NCI-H2081 (cell line): ENCODE data around the gene AP2A2.
"Not testable (repeated sequence)": the region's sequence is repeated elsewhere in the genome, so short reads cannot be mapped to it uniquely, and the experiment has no call there.

Experiments
- DNase-seq, 2 experiments: peaks; one replicate each; lab custom pipeline; 2025; lab: John Stamatoyannopoulos, UW

The AP2A2 gene

DNA sequence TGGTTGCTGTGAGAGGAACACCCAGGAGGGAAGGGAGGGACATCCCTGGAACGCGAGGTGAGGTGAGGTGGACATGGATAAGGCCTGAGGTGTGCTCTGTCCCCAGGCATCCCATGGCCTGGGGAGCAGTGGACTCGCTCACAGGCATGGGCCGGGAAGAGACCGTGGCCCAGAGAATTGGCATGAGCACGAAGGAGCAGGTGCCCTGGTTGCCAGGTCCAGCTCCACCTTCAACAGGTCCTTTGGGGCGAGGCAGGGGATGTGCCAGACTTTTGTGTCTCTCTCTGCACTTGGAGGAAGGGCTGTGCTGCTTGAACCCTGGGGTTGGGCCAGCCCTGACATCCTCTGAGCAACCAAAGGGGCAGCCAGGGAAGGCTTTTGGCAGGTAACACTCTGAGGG lies 89.4 kb downstream of the AP2A2 start:
- no peak for DNase-seq

GRCh38 chr11:1015826-1016545 lies 90.3 kb downstream of the AP2A2 start:
- DNase-seq, result no peak

GRCh38 chr11:1016610-1017126 lies 91.0 kb downstream of the AP2A2 start:
- DNase-seq, result not testable (repeated sequence)

GRCh38 chr11:1017269-1018005 lies 91.8 kb downstream of the AP2A2 start:
- no peak for DNase-seq

DNA sequence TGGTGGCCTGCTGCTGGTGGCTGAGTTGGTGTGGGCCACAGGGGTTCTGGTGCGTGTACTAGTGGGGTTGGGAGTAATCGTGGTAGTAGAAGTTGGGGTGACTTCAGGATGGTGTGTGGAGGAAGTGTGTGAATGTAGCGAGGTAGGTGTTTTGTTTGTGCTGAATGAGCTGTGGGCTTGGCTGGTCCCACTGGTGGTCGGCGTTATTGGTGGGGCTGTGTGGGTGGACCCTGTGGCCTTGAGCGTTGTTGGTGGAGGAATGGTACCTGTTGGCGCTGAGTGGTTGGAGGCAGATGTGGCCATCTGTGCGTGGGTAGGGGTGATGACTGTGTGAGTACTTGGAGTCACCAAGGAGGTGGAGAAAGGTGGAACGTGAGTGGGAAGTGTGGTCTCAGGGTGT lies 92.4 kb downstream of the AP2A2 start:
- no peak for DNase-seq

GRCh38 chr11:1019321-1019910 lies 93.7 kb downstream of the AP2A2 start:
- DNase-seq, result no peak

- DNase-seq, result no peak
These were observed 94.7 kb downstream of the AP2A2 start for GRCh38 chr11:1020211-1020905.

DNA sequence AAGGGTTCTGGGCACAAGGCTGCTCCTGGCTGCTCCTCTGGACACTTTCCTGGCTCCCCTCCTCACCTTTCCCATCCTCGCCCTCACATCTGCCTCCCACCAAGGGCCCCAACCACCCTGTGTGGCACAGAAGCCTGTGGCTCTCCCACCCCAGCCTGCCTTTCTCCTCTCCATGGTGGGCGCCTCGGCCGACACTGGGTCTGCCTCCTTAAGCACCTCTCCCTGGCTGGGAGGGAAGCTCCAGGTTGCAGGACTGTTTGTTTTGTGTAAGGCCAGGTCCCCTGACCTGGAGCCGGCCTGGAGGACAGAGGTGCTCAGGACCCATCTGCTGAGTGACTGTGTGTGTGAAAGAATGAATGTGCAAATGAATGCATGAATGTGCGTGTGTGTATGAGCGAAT lies 96.7 kb downstream of the AP2A2 start:
- no peak for DNase-seq

DNA sequence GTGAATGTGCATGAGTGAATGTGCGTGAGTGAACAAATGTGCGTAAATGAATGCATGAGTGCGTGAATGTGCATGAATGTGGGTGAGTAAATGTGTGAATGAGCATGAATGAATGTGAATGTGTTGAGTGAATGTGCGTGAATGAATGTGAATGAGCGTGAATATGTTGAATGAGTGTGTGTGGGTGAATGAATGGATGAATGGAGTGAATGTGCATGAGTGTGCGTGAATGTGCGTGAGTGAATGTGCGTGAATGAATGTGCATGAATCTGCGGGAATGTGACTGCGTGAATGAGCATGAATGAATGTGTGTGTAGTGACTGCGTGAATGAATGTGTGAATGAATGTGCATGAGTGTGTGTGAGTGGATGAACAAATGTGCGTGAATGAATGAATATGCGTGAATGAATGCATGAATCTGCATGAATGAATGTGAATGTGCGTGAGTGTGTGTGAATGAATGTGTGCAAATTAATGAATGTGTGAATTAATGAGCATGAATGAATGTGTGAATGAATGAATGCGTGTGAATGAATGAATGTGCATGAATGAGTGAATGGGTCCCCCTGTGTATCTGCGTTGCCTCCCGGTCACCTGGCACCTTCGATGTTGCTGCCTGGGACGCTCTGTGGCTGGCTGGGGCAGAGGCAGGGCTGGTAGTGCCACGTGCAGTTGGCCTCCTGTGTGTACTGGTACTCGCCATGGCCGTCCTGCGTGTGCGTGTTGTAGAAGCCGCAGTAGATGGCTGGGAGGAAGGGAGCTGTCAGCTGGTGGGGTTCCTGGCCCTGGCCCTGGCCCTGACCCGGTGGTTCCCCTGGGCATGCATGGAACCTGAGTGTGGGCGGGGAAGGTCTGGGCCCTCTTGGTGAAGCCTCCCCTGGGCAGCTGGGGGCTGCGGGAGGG lies 97.5 kb downstream of the AP2A2 start:
- no peak for DNase-seq

- DNase-seq, result no peak
These were observed 98.3 kb downstream of the AP2A2 start for GRCh38 chr11:1023811-1024596.

GRCh38 chr11:1024597-1025409 lies 99.1 kb downstream of the AP2A2 start:
- no peak for DNase-seq

DNA sequence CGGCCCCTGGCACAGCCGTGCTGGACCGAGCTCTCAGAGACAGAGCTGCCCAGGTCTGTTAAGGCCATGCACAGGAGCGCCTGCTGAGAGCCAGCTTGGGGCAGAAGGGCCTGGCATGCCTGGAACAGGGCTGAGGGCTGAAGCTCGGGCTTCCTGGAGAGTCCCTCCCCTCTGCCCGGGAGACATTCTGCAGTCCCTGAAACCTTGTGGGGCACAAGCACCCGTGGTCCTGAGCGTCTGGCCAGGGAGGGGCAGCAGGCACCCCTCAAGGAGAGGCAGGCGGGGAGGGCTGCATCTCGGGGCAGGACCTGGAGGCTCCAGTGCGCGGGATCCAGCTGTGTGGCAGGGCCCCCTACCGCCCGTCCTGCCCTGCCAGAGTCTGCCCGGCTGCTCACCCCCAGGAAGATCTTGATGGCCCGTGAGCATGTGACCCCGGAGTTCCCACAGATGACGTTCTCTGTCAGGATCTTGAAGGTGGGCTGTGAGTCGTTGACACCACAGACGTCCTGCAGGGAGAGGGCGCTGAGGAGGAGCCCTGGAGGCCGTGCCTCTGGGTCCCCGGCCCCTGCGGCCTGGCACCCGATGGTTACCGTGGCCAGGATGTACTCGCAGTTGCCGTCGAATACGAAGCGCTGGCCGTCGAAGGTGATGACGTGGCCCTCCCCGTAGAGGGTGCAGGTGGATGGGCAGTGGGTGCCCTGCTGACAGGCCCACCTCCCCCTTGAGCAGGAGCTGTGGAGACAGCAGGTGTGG lies 99.9 kb downstream of the AP2A2 start:
- no peak for DNase-seq

- no peak for DNase-seq
These were observed 100.4 kb downstream of the AP2A2 start for GRCh38 chr11:1026163-1026450.

DNA sequence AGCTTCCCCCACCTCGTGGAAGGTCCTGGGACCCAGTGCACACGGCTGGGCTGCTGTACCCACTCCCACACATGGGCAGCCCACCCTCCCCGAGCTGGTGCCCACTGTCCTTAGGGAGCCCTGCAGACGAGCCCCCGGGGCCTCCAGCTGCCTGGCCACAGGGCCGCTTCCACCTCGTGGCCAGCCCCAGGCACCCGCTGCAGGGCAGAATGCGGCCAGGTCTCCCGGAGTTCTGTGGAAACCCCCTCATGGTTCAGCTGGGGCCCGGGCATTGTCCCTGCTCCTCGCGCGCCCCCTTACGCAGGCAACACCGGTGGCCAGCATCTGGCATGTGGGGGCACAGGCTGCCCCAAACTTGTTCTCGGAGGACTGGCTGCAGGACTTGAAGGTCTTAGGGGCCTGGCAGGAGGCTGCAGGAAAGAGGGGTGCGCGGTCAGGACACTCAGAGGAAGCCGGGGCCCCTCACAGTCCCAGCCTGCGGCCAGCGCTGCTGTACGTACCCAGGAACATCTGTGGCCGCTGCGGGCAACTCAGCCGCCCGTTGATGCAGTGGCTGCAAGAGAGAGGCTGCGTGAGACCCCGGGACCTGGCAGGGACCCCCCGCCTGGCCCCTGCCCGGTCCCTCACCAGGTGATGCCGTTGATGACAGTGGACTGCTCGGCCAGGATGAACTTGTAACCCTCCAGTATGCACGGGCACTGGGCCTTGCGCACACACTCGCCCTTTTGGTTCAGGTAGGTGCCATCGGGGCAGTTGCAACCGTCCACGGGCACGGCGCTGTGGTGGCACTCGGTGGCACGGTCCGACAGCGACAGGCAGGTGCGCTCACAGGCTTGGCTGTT lies 101.2 kb downstream of the AP2A2 start:
- no peak for DNase-seq

GRCh38 chr11:1027483-1028290 lies 102.0 kb downstream of the AP2A2 start:
- DNase-seq, result no peak

DNA sequence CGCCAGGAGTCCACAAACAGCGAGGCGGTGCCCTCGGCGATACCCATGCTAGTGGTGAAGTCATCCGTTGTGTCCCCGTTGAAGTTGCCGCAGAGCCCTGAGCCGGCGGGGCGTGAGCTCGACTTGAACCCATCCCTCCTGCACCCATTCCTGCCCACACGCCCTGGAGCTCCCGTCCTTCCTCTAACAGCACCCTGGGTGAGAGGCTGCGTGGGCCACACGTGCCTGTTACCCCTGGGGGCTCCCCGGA lies 102.5 kb downstream of the AP2A2 start:
- DNase-seq, result no peak

DNA sequence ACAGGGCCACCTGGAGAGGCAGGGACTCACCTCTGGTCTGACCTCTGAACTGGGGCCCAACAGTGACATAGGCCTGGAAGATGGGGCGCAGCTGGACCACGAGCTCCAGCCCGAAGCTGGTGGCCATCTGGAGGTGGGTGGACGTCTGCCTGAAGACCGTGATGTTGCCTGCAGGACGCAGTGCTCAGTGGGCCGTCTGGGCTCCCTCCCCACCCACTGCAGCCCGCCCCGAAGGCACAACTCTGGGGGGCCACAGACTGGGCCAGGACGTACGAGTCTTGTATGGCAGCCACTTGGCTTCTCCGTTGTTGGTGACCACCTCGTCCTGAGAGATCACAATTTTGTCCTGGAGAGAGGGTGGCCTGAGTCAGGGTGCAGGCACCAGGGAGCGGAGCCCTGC lies 102.9 kb downstream of the AP2A2 start:
- DNase-seq, result no peak

DNA sequence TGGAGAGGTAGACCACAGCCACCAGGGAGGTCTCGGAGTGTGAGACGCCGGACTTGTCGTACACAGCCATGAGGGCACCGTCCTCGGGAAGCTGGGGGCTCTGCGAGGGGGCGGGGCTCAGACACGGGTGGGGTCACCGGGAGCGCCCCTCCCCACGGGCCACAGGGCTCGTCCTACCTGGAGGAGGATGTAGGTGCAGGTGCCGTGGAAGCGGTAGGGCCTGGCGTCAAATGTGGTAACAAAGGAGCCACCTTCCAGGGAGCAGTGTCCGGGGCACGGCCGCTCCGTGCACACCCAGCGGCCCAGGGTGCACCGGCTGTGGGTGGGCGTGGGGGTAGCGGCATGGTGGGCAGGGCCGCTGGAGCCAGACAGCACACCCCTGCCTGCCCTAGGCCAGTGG lies 103.4 kb downstream of the AP2A2 start:
- no peak for DNase-seq
